GM19239 (cell line): ENCODE results near the gene SPATA2L.
"Not testable (repeated sequence)": the region's sequence is repeated elsewhere in the genome, so short reads cannot be mapped to it uniquely, and the experiment has no call there.

Experiments
- DNase-seq: peaks from one replicate; pipeline ENCODE4 v3.0.0; 2011; ENCODE audit warnings: low spot score; ENCODE audit not compliant: insufficient read length
- FAIRE-seq: peaks from 2 replicates; lab custom pipeline; 2011; peaks lifted over from hg19 to GRCh38; lab: Jason Lieb, UNC

Gene SPATA2L

GRCh38 chr16:89693931-89694783 is 7.3 kb downstream of the SPATA2L start:
- FAIRE-seq = no peak
- DNase-seq = no peak

GRCh38 chr16:89693289-89693731 is 8.2 kb downstream of the SPATA2L start:
- FAIRE-seq (no peak), DNase-seq (no peak)

GRCh38 chr16:89691986-89692569 is 9.4 kb downstream of the SPATA2L start:
- no peak for DNase-seq
- no peak for FAIRE-seq

- DNase-seq (no peak), FAIRE-seq (no peak)
Observed at GRCh38 chr16:89691231-89691985, 10.1 kb downstream of the SPATA2L start.

- DNase-seq = no peak
Observed at GRCh38 chr16:89690392-89690901, 11.1 kb downstream of the SPATA2L start.

GRCh38 chr16:89689621-89690020 is 11.9 kb downstream of the SPATA2L start:
- not testable (repeated sequence) for FAIRE-seq, DNase-seq

More at GRCh38 chr16:89690392-89690901, 11.1 kb downstream of the SPATA2L start:
- no peak for FAIRE-seq

- FAIRE-seq = no peak
Observed at GRCh38 chr16:89689142-89689541, 12.4 kb downstream of the SPATA2L start.

GRCh38 chr16:89688395-89688794 is 13.1 kb downstream of the SPATA2L start:
- FAIRE-seq (no peak), DNase-seq (no peak)

More at GRCh38 chr16:89689142-89689541, 12.4 kb downstream of the SPATA2L start:
- no peak for DNase-seq

GRCh38 chr16:89687092-89687940 is 14.2 kb downstream of the SPATA2L start:
- FAIRE-seq (peak; percentile 80), DNase-seq (peak; percentile 89)

GRCh38 chr16:89686520-89687091 is 14.9 kb downstream of the SPATA2L start, which contains the start of gene CDK10:
TSS of gene CDK10 (plus strand) at chr16:89686689. CDS start at chr16:89686711, 22 bp downstream.
- peak; percentile 98 for DNase-seq
- peak; percentile 88 for FAIRE-seq

GRCh38 chr16:89685916-89686315 is 15.6 kb downstream of the SPATA2L start:
- FAIRE-seq = no peak
- no peak for DNase-seq

- no peak for FAIRE-seq
- no peak for DNase-seq
Observed at GRCh38 chr16:89678258-89678657, 23.2 kb downstream of the SPATA2L start.

- FAIRE-seq (no peak), DNase-seq (no peak)
Observed at GRCh38 chr16:89672177-89672941, 29.1 kb downstream of the SPATA2L start.

GRCh38 chr16:89671565-89671964 is 29.9 kb downstream of the SPATA2L start:
- FAIRE-seq, DNase-seq: not testable (repeated sequence)

- FAIRE-seq = no peak
Observed at GRCh38 chr16:89670496-89671431, 30.7 kb downstream of the SPATA2L start.

GRCh38 chr16:89669755-89670154 is 31.8 kb downstream of the SPATA2L start:
- FAIRE-seq = no peak
- DNase-seq = no peak

More at GRCh38 chr16:89670496-89671431, 30.7 kb downstream of the SPATA2L start:
- no peak for DNase-seq

- no peak for DNase-seq
- FAIRE-seq = no peak
Observed at GRCh38 chr16:89668790-89669158, 32.7 kb downstream of the SPATA2L start.
